ENCODE data around the gene NKD2. TPM values are rescaled to one million over a fixed set of nuclear protein-coding genes. Genes with fewer than 3 reads are reported as not detected.

The NKD2 gene
- total and polyA plus RNA-seq, 8 donors, result 1.8 to 13.6 (median 7.9) TPM; not detected in 2

DNA sequence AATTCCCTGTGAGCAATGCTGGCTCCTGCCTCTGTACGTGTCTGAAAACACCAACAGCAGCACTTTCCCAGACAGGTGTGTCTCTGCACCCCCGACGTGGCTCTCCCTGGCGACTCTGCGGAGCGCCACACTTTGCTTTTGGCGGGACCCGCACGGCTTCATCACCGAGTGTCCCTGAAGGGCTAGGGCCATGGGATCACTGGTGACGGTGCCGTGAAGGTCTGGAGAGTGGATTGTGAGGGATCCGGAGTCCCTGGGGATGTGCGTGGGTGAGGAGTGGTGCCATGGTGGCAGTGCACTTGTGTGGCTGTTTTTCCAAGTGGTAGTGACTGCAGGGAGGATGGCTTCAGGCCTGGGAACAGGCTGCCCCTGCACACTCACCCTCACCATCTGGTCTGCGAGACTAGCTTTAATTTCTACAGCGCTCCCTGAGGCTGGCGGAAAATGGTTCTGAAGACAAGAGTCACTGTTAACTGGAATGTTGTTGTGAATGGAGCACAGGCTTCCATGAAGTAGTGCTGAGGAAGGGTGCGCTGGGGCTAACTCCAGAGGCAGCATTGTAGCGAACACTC, 3.2 kb downstream of the NKD2 start:
- intact Hi-C loops (cut with DNase I; ENCODE audit: low total_unique reads), result no loop called here
- peaks cover 16 to 37% (median 33%) of the 10 kb centered on the region in 4 donors for H3K4me1 ChIP-seq
- peaks cover 0 to 65% (median 27%) of the 10 kb centered on the region in 3 donors for H3K27me3 ChIP-seq
- H3K9me3 ChIP-seq, result no peaks in the 10 kb centered on the region
- TF ChIP-seq, protein P1, sequence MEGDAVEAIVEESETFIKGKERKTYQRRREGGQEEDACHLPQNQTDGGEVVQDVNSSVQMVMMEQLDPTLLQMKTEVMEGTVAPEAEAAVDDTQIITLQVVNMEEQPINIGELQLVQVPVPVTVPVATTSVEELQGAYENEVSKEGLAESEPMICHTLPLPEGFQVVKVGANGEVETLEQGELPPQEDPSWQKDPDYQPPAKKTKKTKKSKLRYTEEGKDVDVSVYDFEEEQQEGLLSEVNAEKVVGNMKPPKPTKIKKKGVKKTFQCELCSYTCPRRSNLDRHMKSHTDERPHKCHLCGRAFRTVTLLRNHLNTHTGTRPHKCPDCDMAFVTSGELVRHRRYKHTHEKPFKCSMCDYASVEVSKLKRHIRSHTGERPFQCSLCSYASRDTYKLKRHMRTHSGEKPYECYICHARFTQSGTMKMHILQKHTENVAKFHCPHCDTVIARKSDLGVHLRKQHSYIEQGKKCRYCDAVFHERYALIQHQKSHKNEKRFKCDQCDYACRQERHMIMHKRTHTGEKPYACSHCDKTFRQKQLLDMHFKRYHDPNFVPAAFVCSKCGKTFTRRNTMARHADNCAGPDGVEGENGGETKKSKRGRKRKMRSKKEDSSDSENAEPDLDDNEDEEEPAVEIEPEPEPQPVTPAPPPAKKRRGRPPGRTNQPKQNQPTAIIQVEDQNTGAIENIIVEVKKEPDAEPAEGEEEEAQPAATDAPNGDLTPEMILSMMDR (IDR thresholded peaks at IDR 0.05), result no peak
- no peaks in the 10 kb centered on the region for H3K36me3 ChIP-seq
- 84 to 92% (median 88%) methylated on average over 15 to 19 of the region's 19 CpGs for WGBS, 5 donors
- H3K27ac ChIP-seq, result no peak overlapping the region
- no peak for DNase-seq
- no peak overlapping the region for H3K4me3 ChIP-seq

DNA sequence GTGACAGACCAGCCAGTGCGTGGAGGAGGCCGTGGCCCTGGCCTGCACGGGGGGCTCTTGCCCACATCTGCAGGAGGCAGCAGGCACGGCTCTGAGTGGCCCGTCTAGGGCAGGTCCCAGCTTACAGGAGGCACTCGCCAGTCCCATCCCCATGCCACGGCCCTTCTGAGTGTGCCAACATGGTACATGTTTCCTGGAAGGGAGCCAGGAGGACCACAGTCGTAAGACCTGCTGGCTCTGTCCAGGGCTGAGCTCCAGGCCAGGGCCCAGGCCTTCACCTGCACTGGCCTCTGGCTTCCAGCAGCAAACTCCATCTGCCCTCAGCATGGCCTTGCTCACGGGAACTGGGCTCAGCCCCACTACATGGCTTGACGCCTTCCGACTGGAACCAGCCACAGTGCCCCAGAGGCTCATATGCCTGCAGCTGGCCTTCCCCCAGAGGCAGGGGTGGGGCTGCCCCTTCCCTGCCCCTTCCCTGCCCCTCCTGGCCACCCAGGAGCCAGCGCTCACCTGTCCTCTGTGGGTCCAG, 3.8 kb downstream of the NKD2 start:
- H3K27me3 ChIP-seq, result peaks cover 0 to 59% (median 27%) of the 10 kb centered on the region in 3 donors
- 78 to 92% (median 84%) methylated on average over 5 to 12 of the region's 12 CpGs for WGBS, 5 donors
- intact Hi-C loops (cut with DNase I; ENCODE audit: low total_unique reads), result no loop called here
- no peak overlapping the region for H3K27ac ChIP-seq
- H3K4me1 ChIP-seq, result peaks cover 16 to 37% (median 33%) of the 10 kb centered on the region in 4 donors
- TF ChIP-seq, protein P1 (IDR thresholded peaks at IDR 0.05), result no peak
- no peak for TF ChIP-seq POLR2AphosphoS5 (IDR thresholded peaks at IDR 0.05)
- no peak for TF ChIP-seq POLR2A (IDR thresholded peaks at IDR 0.05)
- TF ChIP-seq EP300 (IDR thresholded peaks at IDR 0.05), result no peak
- no peak for DNase-seq
- no peaks in the 10 kb centered on the region for H3K9me3 ChIP-seq
- no peaks in the 10 kb centered on the region for H3K36me3 ChIP-seq
- H3K4me3 ChIP-seq, result no peak overlapping the region

DNA sequence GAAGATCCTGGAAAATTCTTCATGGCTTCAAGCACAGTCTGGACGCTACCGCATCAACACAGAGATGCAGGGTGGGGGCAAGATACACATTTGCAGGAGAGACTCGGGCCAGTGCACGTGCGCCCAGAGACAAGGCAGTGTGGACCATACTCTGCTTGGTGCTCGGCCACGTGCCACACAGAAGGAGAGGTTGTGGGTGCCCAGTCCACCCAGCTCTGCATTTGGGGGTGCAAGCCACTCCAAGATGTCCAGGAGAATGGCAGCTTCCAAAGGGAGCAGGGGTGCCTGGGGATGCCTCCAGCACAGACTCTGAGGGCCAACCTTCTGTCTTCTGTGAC, 4.3 kb downstream of the NKD2 start:
- 91 to 95% (median 94%) methylated on average over 5 to 7 of the region's 7 CpGs for WGBS, 5 donors
- TF ChIP-seq POLR2A (IDR thresholded peaks at IDR 0.05) (no peak), POLR2AphosphoS5 (IDR thresholded peaks at IDR 0.05) (no peak), EP300 (IDR thresholded peaks at IDR 0.05) (no peak)
- TF ChIP-seq, protein P1 (IDR thresholded peaks at IDR 0.05), result no peak
- intact Hi-C loops (cut with DNase I; ENCODE audit: low total_unique reads), result no loop called here
- no peak overlapping the region for H3K4me3 ChIP-seq
- H3K36me3 ChIP-seq, result no peaks in the 10 kb centered on the region
- DNase-seq, result no peak
- H3K4me1 ChIP-seq, result peaks cover 16 to 34% (median 30%) of the 10 kb centered on the region in 4 donors
- no peak overlapping the region for H3K27ac ChIP-seq
- H3K27me3 ChIP-seq, result peaks cover 0 to 54% (median 27%) of the 10 kb centered on the region in 3 donors
- no peaks in the 10 kb centered on the region for H3K9me3 ChIP-seq

DNA sequence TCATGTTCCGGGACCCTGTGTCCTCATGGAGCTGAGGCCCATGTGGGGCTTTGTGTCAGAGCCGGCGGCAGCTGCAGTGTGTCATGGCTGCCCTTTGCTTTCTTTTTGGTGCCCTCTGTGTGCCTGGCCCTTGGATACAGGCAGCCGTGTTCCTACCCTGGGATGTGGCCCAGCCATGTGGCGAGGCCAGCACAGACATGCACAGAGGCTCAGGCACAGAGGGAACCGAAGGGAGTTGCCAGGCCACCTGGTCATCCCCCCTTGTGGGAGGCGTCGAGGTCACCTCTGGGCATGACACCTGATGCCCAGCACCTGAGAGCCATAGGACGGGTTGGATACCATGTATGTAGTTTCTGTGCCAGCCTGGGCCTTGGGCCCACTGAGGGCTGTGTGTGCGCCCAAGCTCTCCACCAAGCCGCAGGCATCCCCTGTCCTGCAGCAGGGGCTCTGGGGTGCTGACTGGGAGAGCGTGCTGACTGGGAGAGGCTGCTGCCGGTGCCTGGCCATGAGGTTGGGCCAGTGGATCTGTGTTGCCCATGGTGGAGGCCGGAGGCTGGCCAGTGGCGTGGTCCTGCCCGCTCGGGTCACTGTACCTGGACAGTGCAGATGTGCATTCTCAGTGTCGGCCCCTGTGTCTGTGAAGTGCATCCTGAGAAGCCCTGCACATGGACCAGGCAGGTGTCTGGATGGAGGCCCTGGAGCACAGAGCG, 4.8 kb downstream of the NKD2 start:
- WGBS, 5 donors, result 87 to 92% (median 89%) methylated on average over 11 to 19 of the region's 19 CpGs

More for the DNA sequence above, 4.8 kb downstream of the NKD2 start:
- Histone ChIP-seq H3K4me3 (no peak overlapping the region), H3K27ac (no peak overlapping the region), H3K4me1 (peaks cover 15 to 28% (median 26%) of the 10 kb centered on the region in 4 donors), H3K36me3 (no peaks in the 10 kb centered on the region), H3K27me3 (peaks cover 0 to 49% (median 23%) of the 10 kb centered on the region in 3 donors), H3K9me3 (no peaks in the 10 kb centered on the region)
- TF ChIP-seq, protein P1 (IDR thresholded peaks at IDR 0.05), result no peak
- no peak for TF ChIP-seq EP300 (IDR thresholded peaks at IDR 0.05)
- no peak for TF ChIP-seq POLR2A (IDR thresholded peaks at IDR 0.05)
- TF ChIP-seq POLR2AphosphoS5 (IDR thresholded peaks at IDR 0.05), result no peak
- intact Hi-C loops (cut with DNase I; ENCODE audit: low total_unique reads), result no loop called here
- no peak for DNase-seq
